K562 (cell line): Measurements from ENCODE around the gene TBXA2R. TPM values are rescaled to one million over a fixed set of nuclear protein-coding genes. Genes with fewer than 3 reads are reported as not detected.
A peak's percentile ranks its signal among the peaks of the same experiment; 100 is the strongest.

Source experiments
- CTCF ChIP-seq, 3 experiments: IDR thresholded peaks in 2 of 3; conservative IDR thresholded peaks in 1 of 3; 2 replicates each; pipeline ENCODE4 v1.5.1; 2011 to 2012; ENCODE audit warnings: low read length in 3 of 3, mild to moderate bottlenecking in 3 of 3, control low read depth in 2 of 3, improper control_type of control experiment in 1 of 3, inconsistent platforms in 1 of 3, low read depth in 1 of 3, mixed read lengths in 1 of 3, moderate library complexity in 1 of 3; ENCODE audit not compliant: insufficient read depth in 2 of 3
- ELF2 ChIP-seq: fragments of 250-450 bp; sonication (Bioruptor Pico); IDR thresholded peaks from 2 replicates; pipeline ENCODE4 v1.5.0; 2021; ENCODE audit warnings: mild to moderate bottlenecking
- FOXM1 ChIP-seq, 2 experiments: fragments of 450-650 bp in 1 of 2; sonication (generic) in 1 of 2; formaldehyde crosslinking in 1 of 2; IDR thresholded peaks; 2 replicates each; pipeline versions ENCODE4 v1.6.1 to v1.9.0; 2017 to 2022; ENCODE audit warnings: low read depth in 2 of 2, mild to moderate bottlenecking in 2 of 2, missing genetic modification reagents in 1 of 2, moderate library complexity in 1 of 2
- NFATC3 ChIP-seq: fragments of 450-650 bp; IDR thresholded peaks from 2 replicates; pipeline ENCODE4 v1.6.1; 2017; ENCODE audit warnings: mild to moderate bottlenecking
- NFIC ChIP-seq: fragments of 450-650 bp; IDR thresholded peaks from 2 replicates; pipeline ENCODE4 v1.6.1; 2017; ENCODE audit warnings: mild to moderate bottlenecking, inconsistent platforms
- RBFOX2 ChIP-seq: fragments of 200-400 bp; formaldehyde crosslinking; IDR thresholded peaks from 2 replicates; pipeline ENCODE4 v1.6.1; 2017; ENCODE audit warnings: low read depth, mild to moderate bottlenecking, low read length, moderate library complexity
- TBP ChIP-seq: optimal IDR thresholded peaks from 2 replicates; pipeline ENCODE3; 2011; ENCODE audit warnings: low read depth, low read length, improper control_type of control experiment
- ZNF76 ChIP-seq: fragments of 250-450 bp; sonication (Bioruptor Pico); IDR thresholded peaks from 2 replicates; pipeline ENCODE4 v1.4.0; 2020; ENCODE audit warnings: mild to moderate bottlenecking, moderate library complexity, borderline replicate concordance
- ZZZ3 ChIP-seq: fragments of 450-650 bp; IDR thresholded peaks from 2 replicates; pipeline ENCODE4 v1.6.1; 2016; ENCODE audit warnings: antibody characterized with exemption, mild to moderate bottlenecking, moderate library complexity
- polyA plus RNA-seq, 8 experiments: library from polyadenylated mRNA; depleted of rRNA in 4 of 8; stranded (reverse) in 5 of 8; unstranded in 3 of 8; fragments of >200 nt; fragmentation: Nextera tagmentation in 2 of 8; fragmentation: Illumina TruSeq in 1 of 8; extraction: Ambion mirVana in 2 of 8; extraction: Trizol in 1 of 8; gene quantifications; 2 replicates each; pipeline versions ENCODE4 v1.2.1 to v1.2.3, GENCODE V29; 2011 to 2014; ENCODE audit warnings: inconsistent platforms in 1 of 8, missing spikeins in 1 of 8
- total RNA-seq, 7 experiments: library from RNA; depleted of rRNA in 6 of 7; stranded (reverse); fragments of >200 nt in 6 of 7; fragmentation: Illumina TruSeq in 2 of 7; extraction: Trizol in 2 of 7; gene quantifications; 2 replicates each; pipeline versions ENCODE4 v1.2.1 to v1.2.3, GENCODE V29; 2011 to 2021; ENCODE audit warnings: low replicate concordance in 1 of 7
- TF ChIP-seq, protein P1 (sequence below), 2 experiments: fragments of 450-650 bp in 1 of 2; sonication (generic) in 1 of 2; formaldehyde crosslinking in 1 of 2; IDR thresholded peaks; 2 replicates each; pipeline versions ENCODE4 v1.7.1 to v1.9.0; 2016 to 2022; ENCODE audit warnings: inconsistent platforms in 1 of 2, mild to moderate bottlenecking in 1 of 2, missing genetic modification reagents in 1 of 2
- TF ChIP-seq, protein P2 (sequence below): fragments of 450-650 bp; formaldehyde crosslinking; IDR thresholded peaks from 2 replicates; pipeline ENCODE4 v1.4.0; 2020; ENCODE audit warnings: mild to moderate bottlenecking, moderate library complexity
- TF ChIP-seq, protein P3 (sequence below), 2 experiments: fragments of 450-650 bp in 1 of 2; sonication (generic) in 1 of 2; formaldehyde crosslinking; conservative IDR thresholded peaks; 2 replicates each; pipeline versions ENCODE4 v1.4.0 to v1.8.1; 2020 to 2022; ENCODE audit warnings: mild to moderate bottlenecking in 1 of 2, missing genetic modification reagents in 1 of 2

The TBXA2R gene
- total and polyA plus RNA-seq, 9 of the 15 experiments (the other 6 are each of a cell fraction or from before 2014, with no cell fraction given) = 1.5 to 24.0 (median 2.8) TPM

GRCh38 chr19:3612901-3613741, 6.4 kb upstream of the TBXA2R start (continued):
- TF ChIP-seq, protein P1, sequence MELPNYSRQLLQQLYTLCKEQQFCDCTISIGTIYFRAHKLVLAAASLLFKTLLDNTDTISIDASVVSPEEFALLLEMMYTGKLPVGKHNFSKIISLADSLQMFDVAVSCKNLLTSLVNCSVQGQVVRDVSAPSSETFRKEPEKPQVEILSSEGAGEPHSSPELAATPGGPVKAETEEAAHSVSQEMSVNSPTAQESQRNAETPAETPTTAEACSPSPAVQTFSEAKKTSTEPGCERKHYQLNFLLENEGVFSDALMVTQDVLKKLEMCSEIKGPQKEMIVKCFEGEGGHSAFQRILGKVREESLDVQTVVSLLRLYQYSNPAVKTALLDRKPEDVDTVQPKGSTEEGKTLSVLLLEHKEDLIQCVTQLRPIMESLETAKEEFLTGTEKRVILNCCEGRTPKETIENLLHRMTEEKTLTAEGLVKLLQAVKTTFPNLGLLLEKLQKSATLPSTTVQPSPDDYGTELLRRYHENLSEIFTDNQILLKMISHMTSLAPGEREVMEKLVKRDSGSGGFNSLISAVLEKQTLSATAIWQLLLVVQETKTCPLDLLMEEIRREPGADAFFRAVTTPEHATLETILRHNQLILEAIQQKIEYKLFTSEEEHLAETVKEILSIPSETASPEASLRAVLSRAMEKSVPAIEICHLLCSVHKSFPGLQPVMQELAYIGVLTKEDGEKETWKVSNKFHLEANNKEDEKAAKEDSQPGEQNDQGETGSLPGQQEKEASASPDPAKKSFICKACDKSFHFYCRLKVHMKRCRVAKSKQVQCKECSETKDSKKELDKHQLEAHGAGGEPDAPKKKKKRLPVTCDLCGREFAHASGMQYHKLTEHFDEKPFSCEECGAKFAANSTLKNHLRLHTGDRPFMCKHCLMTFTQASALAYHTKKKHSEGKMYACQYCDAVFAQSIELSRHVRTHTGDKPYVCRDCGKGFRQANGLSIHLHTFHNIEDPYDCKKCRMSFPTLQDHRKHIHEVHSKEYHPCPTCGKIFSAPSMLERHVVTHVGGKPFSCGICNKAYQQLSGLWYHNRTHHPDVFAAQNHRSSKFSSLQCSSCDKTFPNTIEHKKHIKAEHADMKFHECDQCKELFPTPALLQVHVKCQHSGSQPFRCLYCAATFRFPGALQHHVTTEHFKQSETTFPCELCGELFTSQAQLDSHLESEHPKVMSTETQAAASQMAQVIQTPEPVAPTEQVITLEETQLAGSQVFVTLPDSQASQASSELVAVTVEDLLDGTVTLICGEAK (IDR thresholded peaks at IDR 0.05) = no peak
- TF ChIP-seq, protein P1 (CRISPR knock-in tag; IDR thresholded peaks at IDR 0.05) = no peak
- TF ChIP-seq, protein P2, sequence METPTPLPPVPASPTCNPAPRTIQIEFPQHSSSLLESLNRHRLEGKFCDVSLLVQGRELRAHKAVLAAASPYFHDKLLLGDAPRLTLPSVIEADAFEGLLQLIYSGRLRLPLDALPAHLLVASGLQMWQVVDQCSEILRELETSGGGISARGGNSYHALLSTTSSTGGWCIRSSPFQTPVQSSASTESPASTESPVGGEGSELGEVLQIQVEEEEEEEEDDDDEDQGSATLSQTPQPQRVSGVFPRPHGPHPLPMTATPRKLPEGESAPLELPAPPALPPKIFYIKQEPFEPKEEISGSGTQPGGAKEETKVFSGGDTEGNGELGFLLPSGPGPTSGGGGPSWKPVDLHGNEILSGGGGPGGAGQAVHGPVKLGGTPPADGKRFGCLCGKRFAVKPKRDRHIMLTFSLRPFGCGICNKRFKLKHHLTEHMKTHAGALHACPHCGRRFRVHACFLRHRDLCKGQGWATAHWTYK (CRISPR knock-in tag) = peak; percentile 68; the same call in 1 of the 2 replicates
- TF ChIP-seq CTCF (IDR thresholded peaks at IDR 0.05 in 2 of 3, conservative IDR thresholded peaks at IDR 0.05 in 1 of 3; ENCODE audit: insufficient read depth in 2 of 3, low read depth in 1 of 3, low read length in 3 of 3) (0 out of 6 replicates have a peak, but pooled peaks of 1 of the 3 experiments have one; percentile 4), RBFOX2 (peak; percentile 72), FOXM1 (IDR thresholded peaks at IDR 0.05; ENCODE audit: low read depth) (no peak), FOXM1 (CRISPR knock-in tag; IDR thresholded peaks at IDR 0.05; ENCODE audit: low read depth) (no peak), TBP (peak; percentile 40), ZZZ3 (no peak), NFIC (peak; percentile 10; the same call in 1 of the 2 replicates), ELF2 (CRISPR knock-in tag) (no peak), NFATC3 (no peak), ZNF76 (CRISPR knock-in tag) (0 out of 2 replicates have a peak, but pooled peaks have one; percentile 25)
- TF ChIP-seq, protein P3, sequence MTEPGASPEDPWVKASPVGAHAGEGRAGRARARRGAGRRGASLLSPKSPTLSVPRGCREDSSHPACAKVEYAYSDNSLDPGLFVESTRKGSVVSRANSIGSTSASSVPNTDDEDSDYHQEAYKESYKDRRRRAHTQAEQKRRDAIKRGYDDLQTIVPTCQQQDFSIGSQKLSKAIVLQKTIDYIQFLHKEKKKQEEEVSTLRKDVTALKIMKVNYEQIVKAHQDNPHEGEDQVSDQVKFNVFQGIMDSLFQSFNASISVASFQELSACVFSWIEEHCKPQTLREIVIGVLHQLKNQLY (CRISPR knock-in tag; conservative IDR thresholded peaks at IDR 0.05) = peak in 1 of 2 experiments; percentile 86; a peak in 2 of 4 replicates
